ELR (cell line): Measurements from ENCODE around the gene CTSW.

ENCODE experiments used
- DNase-seq: peaks from one replicate; pipeline ENCODE4 v3.0.0-alpha.2; 2015; ENCODE audit warnings: low read depth

CTSW gene

GRCh38 chr11:65903068-65903481 lies 23.4 kb downstream of the CTSW start:
- peak; percentile 99 for DNase-seq

DNA sequence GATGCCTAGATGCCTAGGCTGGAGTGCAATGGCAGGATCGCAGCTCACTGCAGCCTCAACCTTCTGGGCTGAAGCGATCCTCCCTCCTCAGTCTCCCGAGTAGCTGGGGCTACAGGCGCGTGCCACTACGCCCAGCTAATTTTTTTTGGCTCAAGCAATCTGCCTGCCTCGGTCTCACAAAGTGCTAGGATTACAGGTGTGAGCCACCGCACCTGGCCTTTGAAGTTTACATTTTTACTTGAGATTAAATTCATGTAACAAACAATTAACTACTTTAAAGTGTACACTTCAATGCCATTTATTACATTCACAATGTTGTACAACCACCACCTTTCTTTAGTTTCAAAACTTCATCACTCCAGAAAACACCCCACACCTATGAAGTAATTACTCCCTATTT lies 24.1 kb downstream of the CTSW start:
- no peak for DNase-seq

- DNase-seq, result peak; percentile 55
Observed at GRCh38 chr11:65906602-65907001, 27.0 kb downstream of the CTSW start.

DNA sequence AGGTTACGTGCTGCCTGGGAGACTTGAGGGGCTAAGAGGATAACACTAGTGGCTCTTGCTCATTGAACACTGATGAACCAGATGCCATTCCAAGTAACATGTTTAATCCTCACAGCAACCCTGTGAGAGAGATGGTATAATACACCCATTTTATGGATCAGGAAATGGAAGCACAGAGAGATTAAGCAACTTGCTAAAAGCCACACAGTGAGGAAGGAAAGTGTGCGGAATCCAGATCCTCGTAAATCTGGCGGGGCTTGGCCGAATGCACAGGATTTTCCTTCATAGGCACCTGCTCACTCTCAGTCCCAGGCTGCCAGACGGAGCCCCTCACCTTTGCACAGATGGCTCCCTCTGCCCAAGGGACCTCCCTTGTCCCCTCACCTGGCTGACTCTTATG lies 28.2 kb downstream of the CTSW start:
- no peak for DNase-seq

- peak; percentile 99 for DNase-seq
Observed at GRCh38 chr11:65911682-65912568, 32.3 kb downstream of the CTSW start.

- DNase-seq, result peak; percentile 97
Observed at GRCh38 chr11:65912845-65913244, 33.2 kb downstream of the CTSW start.

DNA sequence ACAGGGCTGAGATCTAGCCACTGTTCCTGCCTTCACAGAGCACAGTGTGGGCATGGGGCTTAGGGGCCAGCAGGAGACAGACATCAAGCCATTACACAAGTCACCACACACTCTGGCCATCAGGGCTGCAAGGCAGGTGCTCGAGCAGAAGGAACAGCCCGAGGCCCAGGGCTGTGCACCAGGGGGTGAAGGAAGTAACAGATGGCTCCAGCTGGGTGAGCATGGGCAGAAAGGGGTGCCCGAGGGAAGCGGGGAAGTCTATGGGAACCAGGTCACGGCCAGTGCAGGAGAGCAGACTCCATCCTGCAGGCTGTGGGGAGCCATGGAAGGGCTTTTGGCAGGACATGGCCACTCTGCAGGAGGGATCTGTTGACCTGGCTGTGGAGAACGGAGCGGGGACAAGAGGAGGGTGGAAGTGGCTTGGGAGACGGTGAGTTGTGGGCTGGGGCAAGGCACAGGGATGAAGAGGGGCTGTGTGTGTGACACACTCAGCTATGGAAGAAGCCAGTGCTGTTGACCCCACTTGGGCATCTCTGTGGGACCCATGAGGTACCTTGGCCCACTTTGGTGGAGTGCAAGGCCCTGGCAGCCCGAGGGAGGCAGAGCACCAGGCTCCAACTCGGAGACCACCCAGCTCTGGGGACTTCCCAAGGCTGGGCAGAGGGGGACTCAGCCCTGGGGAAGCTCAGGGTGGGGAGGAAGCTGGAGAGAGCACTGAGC lies 35.6 kb downstream of the CTSW start:
- peak; percentile 56 for DNase-seq

DNA sequence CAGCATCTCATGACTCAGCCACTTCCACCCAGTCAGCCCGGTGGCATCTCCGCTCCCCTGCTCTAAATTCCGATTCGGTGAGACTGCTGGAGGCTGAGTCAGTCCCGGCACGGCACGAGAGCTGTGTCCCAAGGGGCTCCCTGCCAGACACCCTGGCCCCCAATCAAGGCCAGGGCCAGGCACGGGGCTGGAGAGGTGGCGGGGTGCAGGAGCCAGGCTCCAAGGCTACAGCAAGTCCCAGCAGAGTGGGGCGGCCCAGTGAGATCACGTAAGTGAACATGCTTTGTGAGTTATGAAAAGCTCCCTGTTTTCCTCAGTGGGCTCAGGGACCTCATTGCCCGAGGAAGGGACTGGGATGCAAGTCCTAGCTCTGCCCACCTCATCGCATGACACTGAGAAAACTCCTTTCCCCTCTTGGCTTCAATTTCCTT lies 36.2 kb downstream of the CTSW start:
- peak; percentile 100 for DNase-seq

DNA sequence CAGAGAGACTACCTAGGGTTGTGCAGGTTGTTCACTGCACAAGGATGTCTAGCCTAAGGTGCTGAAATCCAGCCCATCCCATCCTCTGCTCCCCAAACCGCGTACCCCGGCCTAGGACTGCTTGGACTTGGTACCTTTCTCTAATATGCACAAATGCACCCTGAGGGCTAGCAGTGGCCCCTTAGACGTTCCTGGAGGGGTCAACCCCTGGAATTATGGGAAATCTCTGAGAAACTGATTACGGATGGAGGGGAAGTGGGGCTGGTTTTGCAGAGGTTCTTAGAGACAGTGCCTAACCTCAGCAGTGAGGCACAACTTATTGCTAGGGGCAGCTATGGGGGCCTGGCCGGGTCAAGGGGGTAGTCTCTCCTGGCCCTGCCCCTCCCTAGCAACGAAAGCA lies 36.8 kb downstream of the CTSW start:
- no peak for DNase-seq

- peak; percentile 36 for DNase-seq
Observed at GRCh38 chr11:65917077-65917433, 37.4 kb downstream of the CTSW start.

GRCh38 chr11:65917434-65918210 lies 38.0 kb downstream of the CTSW start:
- peak; percentile 20 for DNase-seq

DNA sequence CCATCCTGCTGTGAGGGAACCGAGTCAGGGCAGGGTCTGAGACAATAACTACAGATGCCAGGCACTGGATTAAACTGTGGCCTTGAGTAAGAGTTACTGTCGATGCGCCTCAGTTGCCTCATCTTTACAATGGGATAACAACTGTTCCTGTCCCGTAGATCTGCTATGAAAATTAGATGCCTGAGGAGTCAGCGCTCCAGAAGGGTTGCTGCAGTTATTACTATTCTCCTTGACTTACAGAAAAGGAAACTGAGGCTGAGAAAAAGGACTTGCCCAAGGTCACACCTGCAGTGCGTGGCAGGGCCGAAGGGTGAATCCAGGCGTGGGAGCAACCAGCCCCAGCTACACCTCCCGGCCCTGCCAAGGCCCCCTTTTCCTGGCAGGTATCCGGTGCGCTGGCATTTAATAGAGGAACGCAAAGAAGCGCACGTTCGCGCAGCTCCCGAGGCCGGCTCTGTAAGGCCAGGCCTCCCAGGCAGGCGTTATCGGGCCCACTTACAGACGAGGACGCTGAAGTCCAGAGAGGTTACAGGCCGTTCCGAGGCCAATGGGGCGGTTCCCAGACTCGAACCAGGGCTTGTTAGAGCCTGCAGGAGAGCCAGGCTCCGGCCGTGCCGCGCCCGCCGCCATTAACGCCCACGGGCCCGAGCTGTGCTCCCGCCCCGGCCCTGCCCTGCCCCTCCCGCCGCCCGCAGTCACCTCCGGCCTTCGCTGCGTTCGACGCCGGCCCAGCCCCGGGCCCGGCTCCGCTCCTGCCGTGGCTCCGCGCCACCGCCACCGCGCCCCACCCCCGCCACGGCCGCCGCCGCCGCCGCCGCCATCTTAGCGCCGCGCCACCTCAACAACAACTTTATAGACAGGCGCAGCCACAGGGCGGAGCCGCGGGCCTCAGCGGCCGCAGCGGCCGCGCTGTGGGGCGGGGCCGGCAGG lies 38.8 kb downstream of the CTSW start, which contains the start of gene C11orf68:
Gene C11orf68 (minus strand): TSS at position 852 of the 930 bp plus-strand sequence. CDS start 31 bp downstream, at position 821.
- DNase-seq, result peak; percentile 63

GRCh38 chr11:65919141-65919572 lies 39.5 kb downstream of the CTSW start, which contains the start of gene DRAP1:
Gene DRAP1 (plus strand): TSS chr11:65919426. CDS start chr11:65919502, 76 bp downstream.
- DNase-seq, result peak; percentile 98

- DNase-seq, result peak; percentile 58
Observed at GRCh38 chr11:65919573-65920371, 40.1 kb downstream of the CTSW start.

DNA sequence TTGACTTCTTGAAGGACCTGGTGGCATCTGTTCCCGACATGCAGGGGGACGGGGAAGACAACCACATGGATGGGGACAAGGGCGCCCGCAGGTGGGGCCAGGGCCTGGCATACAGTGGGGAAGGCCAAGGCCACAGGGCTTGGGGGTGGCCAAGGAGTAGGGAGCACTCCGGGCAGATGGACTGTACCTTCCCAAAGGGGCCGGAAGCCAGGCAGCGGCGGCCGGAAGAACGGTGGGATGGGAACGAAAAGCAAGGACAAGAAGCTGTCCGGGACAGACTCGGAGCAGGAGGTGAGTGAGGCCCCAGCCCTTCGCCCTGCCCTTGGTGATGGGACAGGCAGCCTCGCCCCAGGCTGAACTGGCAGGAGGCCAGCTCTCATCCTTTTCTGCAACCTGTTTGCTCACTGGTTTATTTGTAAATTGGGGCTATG lies 40.8 kb downstream of the CTSW start:
- peak; percentile 57 for DNase-seq

GRCh38 chr11:65921033-65921555 lies 41.5 kb downstream of the CTSW start:
- DNase-seq, result no peak

DNA sequence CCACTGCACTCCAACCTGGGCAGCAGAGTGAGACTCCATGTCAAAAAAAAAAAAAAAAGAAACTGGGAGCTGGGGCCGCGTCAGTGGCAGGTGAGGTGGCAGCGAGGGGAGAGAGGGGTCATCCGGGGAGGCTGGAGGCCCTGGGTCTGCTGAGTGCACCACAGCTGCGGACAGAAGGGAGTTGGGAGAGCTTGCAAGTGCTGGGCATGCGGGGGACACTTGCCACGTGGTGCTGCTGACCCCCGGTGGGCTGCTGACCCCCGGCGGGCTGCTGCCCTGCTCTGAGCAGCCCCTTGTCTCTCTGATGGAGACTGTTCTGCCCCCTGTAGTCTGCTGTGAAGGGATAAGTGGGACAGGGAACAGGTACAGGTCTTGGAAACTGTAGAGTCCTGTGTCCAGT lies 42.2 kb downstream of the CTSW start:
- no peak for DNase-seq

GRCh38 chr11:65922565-65922964 lies 42.9 kb downstream of the CTSW start:
- DNase-seq, result no peak

- no peak for DNase-seq
Observed at GRCh38 chr11:65925397-65925796, 45.8 kb downstream of the CTSW start.

DNA sequence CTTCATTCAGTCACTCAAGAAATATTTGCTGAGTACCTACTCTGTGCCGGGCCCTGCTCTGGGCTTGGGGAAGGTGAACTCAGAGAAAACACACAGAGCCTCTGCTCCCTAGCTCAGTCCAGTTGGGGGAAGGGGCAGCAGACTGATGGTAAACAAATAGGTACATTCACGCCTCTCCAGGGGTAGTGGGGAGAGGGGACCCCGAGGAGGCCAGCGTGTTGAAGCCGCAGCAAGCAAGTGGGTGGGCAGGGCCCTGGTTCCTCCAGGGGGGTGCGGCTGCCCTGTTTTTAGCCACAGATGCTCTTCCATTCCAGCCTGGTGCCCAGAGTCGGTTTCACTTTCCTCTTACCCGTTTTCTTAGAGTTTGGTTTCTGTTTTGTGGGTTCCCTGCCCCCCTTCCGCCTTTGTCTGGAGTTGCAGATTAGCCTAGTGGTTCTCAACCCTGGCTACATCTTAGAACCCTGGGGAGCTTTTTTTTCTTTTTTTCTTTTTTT lies 48.3 kb downstream of the CTSW start:
- DNase-seq, result peak; percentile 22
